Sciatic nerve (tissue), 2 donors: Measurements from ENCODE around the gene GUCY1A1. TPM values are rescaled to one million over a fixed set of nuclear protein-coding genes. Genes with fewer than 3 reads are reported as not detected.

ENCODE experiments used
- ATAC-seq: fragments of 200-7000 bp; cut with Tn5 transposase; one replicate; pipeline ENCODE4 v1.9.1; 2020; ENCODE audit warnings: mild to moderate bottlenecking, moderate library complexity
- DNase-seq: peaks from one replicate; pipeline ENCODE4 v3.0.0-alpha.2; 2020; ENCODE audit warnings: low spot score
- intact Hi-C: fragments of 100-400 bp; cut with DNase I; formaldehyde crosslinking; loops from one replicate; pipeline ENCODE4 v1.14.2; 2022
- total RNA-seq: library from RNA; stranded (reverse); fragmentation: NEBNext Ultra II Directional; extraction: Animal tissue kit (Norgen Biotek cat#: 25700); gene quantifications from one replicate; pipeline ENCODE4 v1.2.1, GENCODE V29; 2021
- donor health status: DM: no; HTN: no; CAD: no.
- donor health status: DM: no; HTN: no; CAD: no.

The GUCY1A1 gene
- total RNA-seq, 1 donor from 2014 or later: 16.1 TPM

- no peak for DNase-seq
- intact Hi-C loops: no loop called here
- ATAC-seq: no peak
Observed at GRCh38 chr4:155713911-155714310, 47.3 kb downstream of the GUCY1A1 start.

- intact Hi-C loops: no loop called here
- ATAC-seq (no peak), DNase-seq (no peak)
Observed at GRCh38 chr4:155722336-155722735, 55.7 kb downstream of the GUCY1A1 start.

DNA sequence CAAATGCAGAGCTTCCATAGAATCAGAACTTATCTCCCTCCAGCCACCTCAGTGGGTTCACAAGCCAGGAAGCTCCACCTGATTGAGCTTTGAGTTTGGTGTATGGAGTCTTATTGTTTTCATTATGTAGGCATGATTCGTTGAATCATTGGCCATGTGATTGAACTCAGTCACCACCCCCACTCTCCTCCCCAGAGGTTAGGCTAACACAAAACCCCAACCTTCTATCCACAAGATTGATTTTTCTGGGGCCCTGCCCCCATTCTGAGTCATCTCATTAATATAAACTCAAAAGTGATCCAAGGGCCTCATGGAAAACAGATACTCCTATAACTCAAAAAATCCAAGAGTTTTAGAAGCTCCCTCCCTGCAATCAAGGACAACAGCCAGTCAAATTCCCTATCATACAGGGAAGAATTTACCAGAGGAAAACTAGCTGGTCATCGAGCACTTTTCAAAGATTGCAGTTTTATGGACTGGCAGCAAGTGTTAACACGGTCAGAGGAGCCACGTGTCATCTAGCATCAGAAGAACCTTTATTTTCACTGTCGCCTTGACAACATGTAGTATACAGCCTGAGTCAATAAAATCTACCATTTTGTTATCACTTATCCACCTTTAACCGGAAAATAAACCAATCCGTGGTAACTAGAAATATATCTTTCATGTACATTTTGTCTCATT is 56.3 kb downstream of the GUCY1A1 start:
- no peak for DNase-seq
- intact Hi-C loops: no loop called here
- no peak for ATAC-seq

DNA sequence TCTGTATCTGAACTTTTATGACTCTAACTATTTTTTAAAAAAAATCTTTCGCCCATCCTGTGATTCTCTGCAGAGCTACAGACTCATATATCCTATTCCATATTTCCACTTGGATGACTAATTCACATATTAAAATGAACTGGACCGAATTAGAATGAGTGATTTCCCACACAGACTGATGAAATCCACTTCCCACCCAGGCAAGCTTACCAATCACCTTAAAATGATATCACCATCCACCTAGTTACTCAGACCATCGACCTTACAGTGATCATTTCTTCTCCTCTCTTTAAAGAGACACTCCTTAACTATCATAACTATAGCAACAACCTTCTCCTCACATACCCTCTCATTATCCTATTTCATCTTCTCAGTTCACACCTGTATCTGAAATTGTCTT is 58.1 kb downstream of the GUCY1A1 start:
- DNase-seq: no peak
- intact Hi-C loops: no loop called here
- no peak for ATAC-seq

DNA sequence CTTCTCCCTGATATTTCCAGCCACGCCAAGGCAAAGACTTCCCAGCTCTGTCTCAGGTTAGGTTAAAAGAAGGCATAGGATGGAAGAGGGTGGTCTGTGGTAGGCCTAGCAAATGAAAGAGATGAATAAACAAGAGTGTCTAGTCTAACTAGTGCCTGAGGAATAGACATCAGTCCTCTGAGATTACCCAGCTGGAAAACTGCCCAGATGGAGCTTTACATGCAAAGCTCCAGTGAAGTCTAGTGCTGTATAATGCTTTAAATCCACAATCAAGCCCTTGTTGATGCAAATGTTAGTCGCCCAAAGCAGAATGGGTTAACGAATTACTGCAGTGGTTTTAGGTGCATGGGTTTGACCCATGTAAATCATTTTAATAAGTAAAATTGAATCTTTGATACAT is 67.4 kb downstream of the GUCY1A1 start:
- ATAC-seq (no peak), DNase-seq (no peak)
- intact Hi-C loops: no loop called here

DNA sequence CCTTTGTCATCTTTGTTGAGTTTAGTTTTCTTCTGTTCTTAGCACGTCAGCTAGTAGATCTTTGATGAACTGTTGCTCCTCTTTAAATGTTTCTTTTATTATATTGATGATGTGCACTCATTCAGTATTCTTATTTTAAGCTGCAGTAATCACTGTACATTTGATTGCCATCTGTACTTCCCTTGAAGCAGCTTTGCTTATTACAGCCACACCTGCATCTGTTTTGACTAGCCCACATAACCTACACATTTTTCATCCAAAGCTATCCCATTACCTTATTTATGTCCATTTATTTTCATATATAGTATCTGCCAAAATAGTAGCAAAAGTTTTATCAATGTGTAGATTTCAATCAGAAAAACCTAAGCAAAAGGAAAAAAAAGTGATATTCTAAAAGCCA is 68.3 kb downstream of the GUCY1A1 start:
- no peak for DNase-seq
- intact Hi-C loops: no loop called here
- no peak for ATAC-seq

- intact Hi-C loops: no loop called here
- DNase-seq (no peak), ATAC-seq (peak; percentile 45)
Observed at GRCh38 chr4:155735496-155735895, 68.8 kb downstream of the GUCY1A1 start.

DNA sequence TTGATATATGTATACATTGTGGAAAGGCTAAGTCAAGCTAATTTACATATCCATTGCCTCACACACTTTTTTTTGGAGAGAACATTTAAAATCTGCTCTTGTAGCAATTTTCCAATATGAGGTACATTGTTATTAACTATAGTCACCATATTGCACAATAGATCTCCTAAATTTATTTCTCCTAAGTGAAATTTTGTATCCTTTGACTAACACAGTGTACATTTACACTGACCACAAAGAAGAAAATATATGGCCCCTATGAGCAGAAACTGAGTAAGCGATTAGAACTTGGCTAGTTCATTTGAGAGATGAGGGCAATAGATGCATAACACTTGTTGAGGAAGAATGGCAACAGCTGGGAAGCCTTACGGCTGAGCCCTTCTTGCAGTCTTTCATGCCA is 71.9 kb downstream of the GUCY1A1 start:
- DNase-seq (no peak), ATAC-seq (no peak)
- intact Hi-C loops: no loop called here

DNA sequence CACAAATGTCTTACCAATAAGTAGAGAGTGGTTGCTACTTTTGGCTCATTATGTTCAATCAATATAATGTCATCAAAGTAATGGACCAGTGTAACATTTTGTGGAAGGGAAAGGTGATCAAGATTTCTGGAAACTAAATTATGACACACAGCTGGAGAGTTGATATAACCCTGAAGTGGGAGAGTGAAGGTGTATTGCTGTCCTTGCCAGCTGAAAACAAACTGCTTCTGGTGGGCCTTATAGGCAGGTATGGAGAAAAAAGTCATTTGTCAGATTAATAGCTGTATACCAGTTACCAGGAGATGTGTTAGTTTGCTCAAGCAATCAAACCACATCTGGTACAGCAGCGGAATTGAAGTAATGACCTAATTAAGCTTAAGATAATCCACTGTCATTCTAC is 74.9 kb downstream of the GUCY1A1 start:
- no peak for ATAC-seq
- intact Hi-C loops: no loop called here
- DNase-seq: no peak

GRCh38 chr4:155742310-155743015 is 75.8 kb downstream of the GUCY1A1 start:
- DNase-seq: no peak
- intact Hi-C loops: no loop called here
- no peak for ATAC-seq

DNA sequence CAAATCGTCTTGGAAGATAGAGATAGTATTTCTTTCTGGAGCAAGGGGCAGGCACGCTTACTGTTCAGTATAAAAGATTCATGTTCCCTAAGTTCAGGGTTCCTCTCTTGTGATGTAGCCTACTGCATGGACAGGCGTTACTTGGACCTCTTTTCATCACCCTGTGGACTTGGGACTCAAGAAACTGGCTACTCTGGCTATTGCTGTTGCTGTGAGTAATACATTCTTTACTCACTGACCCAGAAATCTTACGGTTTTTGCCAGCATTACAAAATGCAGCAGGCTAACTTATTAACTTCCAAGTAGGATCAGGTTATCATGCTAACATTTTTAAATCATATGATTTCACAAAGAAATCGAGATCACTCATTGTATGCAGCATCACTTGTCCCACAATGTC is 79.3 kb downstream of the GUCY1A1 start:
- DNase-seq (no peak), ATAC-seq (no peak)
- intact Hi-C loops: no loop called here

DNA sequence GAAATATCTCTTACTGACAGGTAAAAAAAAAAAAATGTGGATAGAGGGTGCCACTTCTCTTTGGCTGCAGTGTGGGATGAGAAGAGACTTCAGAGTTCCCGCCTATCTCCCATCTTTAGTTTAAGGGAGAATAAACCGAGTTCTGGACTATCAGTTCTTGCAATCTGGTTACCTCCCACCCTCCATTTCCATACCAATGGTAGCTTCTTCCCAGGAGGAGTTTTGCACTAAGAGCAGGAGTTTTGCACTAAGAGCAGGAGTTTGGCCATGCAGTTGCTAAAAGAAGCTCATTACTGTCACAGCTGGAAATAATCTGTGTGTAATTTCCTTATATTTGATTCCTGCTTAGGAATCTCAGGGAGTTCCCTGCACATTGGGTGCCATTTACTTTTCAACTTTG is 81.4 kb downstream of the GUCY1A1 start:
- intact Hi-C loops: no loop called here
- ATAC-seq (no peak), DNase-seq (no peak)

GRCh38 chr4:155749041-155749440 is 82.4 kb downstream of the GUCY1A1 start:
- intact Hi-C loops: no loop called here
- DNase-seq (no peak), ATAC-seq (no peak)

DNA sequence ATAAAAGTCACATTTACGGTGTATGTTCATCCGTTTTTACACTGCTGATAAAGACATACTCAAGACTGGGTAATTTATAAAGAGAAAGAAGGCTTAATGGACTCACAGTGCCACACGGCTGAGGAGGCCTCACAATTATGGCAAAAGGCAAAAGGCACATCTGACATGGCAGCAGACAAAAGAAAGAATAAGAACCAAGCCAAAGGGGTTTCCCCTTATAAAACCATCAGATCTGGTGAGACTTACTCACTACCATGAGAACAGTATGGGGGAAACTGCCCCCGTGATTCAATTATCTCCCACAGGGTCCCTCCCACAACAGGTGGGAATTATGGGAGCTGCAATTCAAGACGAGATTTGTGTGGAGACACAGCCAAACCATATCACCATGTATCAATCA is 84.9 kb downstream of the GUCY1A1 start:
- intact Hi-C loops: no loop called here
- no peak for DNase-seq
- no peak for ATAC-seq

DNA sequence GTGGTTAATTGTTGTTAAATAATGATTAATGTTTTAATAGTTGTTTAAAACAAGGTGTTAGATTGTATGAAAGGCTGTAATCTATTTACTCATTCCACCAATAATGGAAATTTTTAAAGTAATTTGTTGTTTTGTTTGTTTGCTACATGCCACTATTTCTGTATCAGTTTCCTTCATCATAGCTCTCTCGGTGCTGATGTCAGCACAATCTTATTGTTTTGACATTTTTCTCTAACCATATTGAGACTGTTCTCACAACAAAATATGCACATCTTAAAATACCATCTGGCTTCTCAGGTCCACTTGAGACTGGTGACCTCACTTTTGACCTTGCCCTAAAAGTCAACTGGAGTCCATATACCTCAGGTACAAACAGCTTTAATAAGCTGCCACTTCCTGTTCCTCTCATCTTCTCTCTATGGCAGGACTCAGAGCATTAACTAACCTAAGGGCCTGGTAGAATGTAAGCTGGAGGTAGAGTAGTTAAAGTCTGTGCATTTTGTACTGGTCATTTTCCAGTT is 91.2 kb downstream of the GUCY1A1 start:
- intact Hi-C loops: no loop called here
- ATAC-seq: no peak
- DNase-seq: no peak

DNA sequence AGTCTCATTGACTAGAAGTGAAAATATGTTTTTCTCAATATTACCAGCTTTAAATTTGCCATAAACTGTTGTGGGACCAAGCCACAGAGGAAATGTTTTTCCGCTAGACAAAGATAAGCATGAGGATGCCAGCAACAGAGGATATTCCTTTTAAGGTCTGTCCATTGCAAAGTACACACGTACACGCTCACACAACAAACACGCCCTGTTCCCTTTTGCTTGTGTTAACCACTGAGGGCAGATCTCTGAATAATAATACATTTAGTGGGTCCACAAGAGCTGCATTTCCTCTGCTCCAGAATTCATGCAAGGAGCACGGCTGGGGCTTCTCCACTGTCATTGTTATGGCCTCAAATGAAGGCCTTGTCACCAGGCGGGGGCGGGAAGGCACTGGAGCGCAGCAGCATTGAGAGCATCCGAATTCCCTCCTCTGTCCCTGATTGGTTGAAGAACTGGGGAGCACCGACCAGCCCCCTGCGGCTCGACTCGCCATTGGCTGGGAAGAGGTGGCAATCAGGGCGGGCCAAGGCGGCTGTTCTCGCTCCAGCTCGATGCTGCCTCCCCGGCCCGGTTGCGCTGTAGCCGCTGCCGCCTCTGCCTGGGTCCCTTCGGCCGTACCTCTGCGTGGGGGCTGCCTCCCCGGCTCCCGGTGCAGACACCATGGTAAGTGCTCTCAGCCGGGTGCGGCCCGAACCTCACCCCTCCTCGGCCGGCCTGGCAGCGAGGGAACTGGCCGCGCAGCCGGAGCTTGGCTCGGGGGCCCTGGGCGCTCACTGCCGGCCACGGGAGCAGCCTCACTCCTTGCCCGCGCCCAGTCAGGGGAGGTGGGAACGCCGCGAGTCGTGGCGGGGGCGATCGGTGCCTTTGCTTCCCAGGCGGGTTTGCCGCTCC is 92.1 kb downstream of the GUCY1A1 start, which contains the start of gene GUCY1B1:
Gene GUCY1B1 (plus strand): TSS at position 541 of the 891 bp plus-strand sequence. CDS start 120 bp downstream, at position 661.
- DNase-seq: peak; percentile 95
- intact Hi-C loops: no loop called here
- peak; percentile 99 for ATAC-seq

GRCh38 chr4:155759372-155760252 is 93.0 kb downstream of the GUCY1A1 start:
- ATAC-seq (peak; percentile 59), DNase-seq (peak; percentile 67)
- intact Hi-C loops: no loop called here

GRCh38 chr4:155761047-155761446 is 94.4 kb downstream of the GUCY1A1 start:
- DNase-seq (no peak), ATAC-seq (no peak)
- intact Hi-C loops: no loop called here

DNA sequence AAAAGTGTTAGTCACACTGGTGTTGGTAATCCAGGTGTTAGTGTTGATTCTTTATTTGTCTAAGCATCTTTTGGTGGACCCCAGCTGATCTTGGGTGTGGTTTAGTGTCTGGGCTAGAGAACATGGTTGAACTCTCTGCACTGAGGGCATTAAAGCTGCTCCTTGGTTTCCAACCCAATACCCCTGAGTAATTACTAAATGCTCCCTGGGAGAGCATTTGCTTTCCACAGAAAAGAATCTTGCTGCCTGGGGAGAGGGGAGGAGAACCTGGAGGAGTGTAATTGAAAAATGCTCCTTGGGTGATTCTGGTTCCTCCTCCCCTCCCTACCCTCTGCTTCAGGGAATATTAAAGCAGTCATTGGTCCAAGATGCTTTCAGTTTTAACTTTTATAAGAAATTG is 95.3 kb downstream of the GUCY1A1 start:
- intact Hi-C loops: no loop called here
- no peak for DNase-seq
- no peak for ATAC-seq
